K562 (cell line): ENCODE measurements around the gene UBXN11. TPM values are rescaled to one million over a fixed set of nuclear protein-coding genes. Genes with fewer than 3 reads are reported as not detected.
A peak's percentile ranks its signal among the peaks of the same experiment; 100 is the strongest.

Source experiments
- CBX5 ChIP-seq: IDR thresholded peaks from 2 replicates; pipeline ENCODE4 v1.6.1; 2014; ENCODE audit warnings: low read depth, borderline replicate concordance
- CTCFL ChIP-seq: IDR thresholded peaks from 2 replicates; pipeline ENCODE4 v1.6.1; 2011; ENCODE audit warnings: borderline replicate concordance, low read depth, mild to moderate bottlenecking, moderate library complexity, low read length; ENCODE audit not compliant: insufficient read depth, poor library complexity, severe bottlenecking
- GTF2A2 ChIP-seq: IDR thresholded peaks from 2 replicates; pipeline ENCODE4 v1.6.1; 2016; ENCODE audit warnings: mild to moderate bottlenecking, missing genetic modification characterization, missing compliant biosample characterization
- ILF3 ChIP-seq: fragments of 450-650 bp; IDR thresholded peaks from 2 replicates; pipeline ENCODE4 v1.6.1; 2018; ENCODE audit warnings: antibody characterized with exemption, mild to moderate bottlenecking, moderate library complexity, borderline replicate concordance
- MTA2 ChIP-seq: fragments of 450-650 bp; IDR thresholded peaks from 2 replicates; pipeline ENCODE4 v1.6.1; 2016; ENCODE audit warnings: low read depth
- NFIC ChIP-seq: fragments of 450-650 bp; IDR thresholded peaks from 2 replicates; pipeline ENCODE4 v1.6.1; 2017; ENCODE audit warnings: mild to moderate bottlenecking, inconsistent platforms
- PURB ChIP-seq: sonication (generic); formaldehyde crosslinking; IDR thresholded peaks from 2 replicates; pipeline ENCODE4 v1.9.0; 2021; ENCODE audit warnings: low read depth, mild to moderate bottlenecking, missing genetic modification reagents
- SAFB ChIP-seq: fragments of 200-400 bp; formaldehyde crosslinking; IDR thresholded peaks from 2 replicates; pipeline ENCODE4 v1.6.1; 2017; ENCODE audit warnings: low read depth, low read length, borderline replicate concordance
- TCF7L2 ChIP-seq: fragments of 150-350 bp; IDR thresholded peaks from 2 replicates; pipeline ENCODE4 v1.6.1; 2016; ENCODE audit warnings: low read depth, mild to moderate bottlenecking, low read length, moderate library complexity
- TCFL5 ChIP-seq: fragments of 250-450 bp; sonication (Bioruptor Pico); conservative IDR thresholded peaks from 2 replicates; pipeline ENCODE4 v1.6.1; 2021; ENCODE audit warnings: mild to moderate bottlenecking, moderate library complexity, matching md5 sums
- TFE3 ChIP-seq: fragments of 450-650 bp; formaldehyde crosslinking; IDR thresholded peaks from 2 replicates; pipeline ENCODE4 v1.4.0; 2020; ENCODE audit warnings: mild to moderate bottlenecking, mixed read lengths
- ZBTB2 ChIP-seq: fragments of 450-650 bp; IDR thresholded peaks from 2 replicates; pipeline ENCODE4 v1.6.1; 2016; ENCODE audit warnings: antibody characterized with exemption
- ZKSCAN1 ChIP-seq: fragments of 150-350 bp; IDR thresholded peaks from 2 replicates; pipeline ENCODE4 v1.6.1; 2016; ENCODE audit warnings: low read depth, low read length
- ZNF41 ChIP-seq: fragments of 250-450 bp; sonication (Bioruptor Pico); conservative IDR thresholded peaks from 2 replicates; pipeline ENCODE4 v1.4.0; 2020; ENCODE audit warnings: mild to moderate bottlenecking
- ZNF589 ChIP-seq: fragments of 200-800 bp; sonication (Bioruptor generic); IDR thresholded peaks from 2 replicates; pipeline ENCODE4 v1.6.1; 2016; ENCODE audit warnings: low read depth, missing genetic modification characterization, missing compliant biosample characterization
- ZNF639 ChIP-seq, 2 experiments: fragments of 200-800 bp in 1 of 2; sonication (Bioruptor generic) in 1 of 2; sonication (generic) in 1 of 2; formaldehyde crosslinking in 1 of 2; IDR thresholded peaks in 1 of 2; conservative IDR thresholded peaks in 1 of 2; 2 replicates each; pipeline versions ENCODE4 v1.5.0 to v1.6.1; 2016 to 2020; ENCODE audit warnings: missing compliant biosample characterization in 1 of 2, missing genetic modification characterization in 1 of 2, missing genetic modification reagents in 1 of 2
- ZNF717 ChIP-seq: fragments of 250-450 bp; sonication (Bioruptor Pico); IDR thresholded peaks from 2 replicates; pipeline ENCODE4 v1.5.0; 2021
- polyA plus RNA-seq, 8 experiments: library from polyadenylated mRNA; depleted of rRNA in 4 of 8; stranded (reverse) in 5 of 8; unstranded in 3 of 8; fragments of >200 nt; fragmentation: Nextera tagmentation in 2 of 8; fragmentation: Illumina TruSeq in 1 of 8; extraction: Ambion mirVana in 2 of 8; extraction: Trizol in 1 of 8; gene quantifications; 2 replicates each; pipeline versions ENCODE4 v1.2.1 to v1.2.3, GENCODE V29; 2011 to 2014; ENCODE audit warnings: inconsistent platforms in 1 of 8, missing spikeins in 1 of 8
- total RNA-seq, 7 experiments: library from RNA; depleted of rRNA in 6 of 7; stranded (reverse); fragments of >200 nt in 6 of 7; fragmentation: Illumina TruSeq in 2 of 7; extraction: Trizol in 2 of 7; gene quantifications; 2 replicates each; pipeline versions ENCODE4 v1.2.1 to v1.2.3, GENCODE V29; 2011 to 2021; ENCODE audit warnings: low replicate concordance in 1 of 7
- TF ChIP-seq, protein P1 (sequence below): fragments of 250-450 bp; sonication (Bioruptor Pico); IDR thresholded peaks from 2 replicates; pipeline ENCODE4 v1.8.0; 2022; ENCODE audit warnings: moderate library complexity, mild to moderate bottlenecking, inconsistent platforms

Gene UBXN11
- total and polyA plus RNA-seq, 9 of the 15 experiments (the other 6 are each of a cell fraction or from before 2014, with no cell fraction given) = 0.48 to 34.3 (median 11.3) TPM

GRCh38 chr1:26321315-26322041 is 15.0 kb upstream of the UBXN11 start (continued):
- TF ChIP-seq CTCFL (no peak), ZNF717 (CRISPR knock-in tag) (no peak), CBX5 (no peak), MTA2 (no peak), TCF7L2 (no peak), PURB (no peak), TCFL5 (CRISPR knock-in tag) (no peak), ILF3 (no peak), ZNF41 (no peak), NFIC (no peak), TFE3 (CRISPR knock-in tag) (no peak), GTF2A2 (tag) (no peak), SAFB (no peak), ZNF639 (CRISPR knock-in tag; conservative IDR thresholded peaks at IDR 0.05 in 1 of 2, IDR thresholded peaks at IDR 0.05 in 1 of 2) (no peak), ZNF589 (CRISPR knock-in tag) (no peak), ZBTB2 (no peak), ZKSCAN1 (0 out of 2 replicates have a peak, but pooled peaks have one; percentile 51)
- TF ChIP-seq, protein P1, sequence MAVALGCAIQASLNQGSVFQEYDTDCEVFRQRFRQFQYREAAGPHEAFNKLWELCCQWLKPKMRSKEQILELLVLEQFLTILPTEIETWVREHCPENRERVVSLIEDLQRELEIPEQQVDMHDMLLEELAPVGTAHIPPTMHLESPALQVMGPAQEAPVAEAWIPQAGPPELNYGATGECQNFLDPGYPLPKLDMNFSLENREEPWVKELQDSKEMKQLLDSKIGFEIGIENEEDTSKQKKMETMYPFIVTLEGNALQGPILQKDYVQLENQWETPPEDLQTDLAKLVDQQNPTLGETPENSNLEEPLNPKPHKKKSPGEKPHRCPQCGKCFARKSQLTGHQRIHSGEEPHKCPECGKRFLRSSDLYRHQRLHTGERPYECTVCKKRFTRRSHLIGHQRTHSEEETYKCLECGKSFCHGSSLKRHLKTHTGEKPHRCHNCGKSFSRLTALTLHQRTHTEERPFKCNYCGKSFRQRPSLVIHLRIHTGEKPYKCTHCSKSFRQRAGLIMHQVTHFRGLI = no peak
